ENCODE measurements around the gene TCAF1. TPM values are rescaled to one million over a fixed set of nuclear protein-coding genes. Genes with fewer than 3 reads are reported as not detected.

TCAF1 gene
- total and polyA plus RNA-seq, 4 donors, result 20.2 to 75.1 (median 30.1) TPM

DNA sequence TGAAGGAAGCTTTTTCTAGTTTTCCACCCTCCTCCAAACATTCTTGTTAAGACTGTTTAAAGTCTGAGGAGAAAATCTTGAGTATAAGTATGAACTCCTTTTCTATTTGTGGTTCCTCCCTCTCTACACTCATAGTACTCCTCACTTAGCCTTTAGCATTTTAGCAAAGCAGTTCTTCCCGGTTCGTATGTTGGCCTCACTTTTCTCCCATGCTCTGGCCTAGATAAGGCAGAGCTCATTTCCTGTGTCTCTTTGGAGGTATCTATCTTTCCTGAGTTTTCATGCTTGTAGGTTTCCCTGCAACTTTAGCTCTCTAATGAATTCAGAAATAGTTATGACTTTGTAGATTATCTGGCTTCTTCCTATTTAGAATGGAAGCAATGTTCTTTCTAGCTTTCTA, 46.8 kb upstream of the TCAF1 start:
- Histone ChIP-seq H3K27ac (ENCODE audit: low read depth in 1 of 2, low read length in 2 of 2) (no peak overlapping the region), H3K4me1 (ENCODE audit: control insufficient read depth in 4 of 4, insufficient read depth in 4 of 4, low read length in 3 of 4) (no peaks in the 10 kb centered on the region), H3K9me3 (ENCODE audit: control insufficient read depth in 4 of 4, low read length in 3 of 4) (no peaks in the 10 kb centered on the region), H3K4me3 (ENCODE audit: low read depth in 1 of 3, low read length in 3 of 3) (no peak overlapping the region), H3K9ac (ENCODE audit: low read depth in 1 of 2, low read length in 2 of 2) (no peak overlapping the region), H3K36me3 (ENCODE audit: control insufficient read depth in 4 of 4, insufficient read depth in 3 of 4, low read depth in 1 of 4, low read length in 3 of 4) (no peaks in the 10 kb centered on the region), H3K27me3 (ENCODE audit: control insufficient read depth in 4 of 4, insufficient read depth in 4 of 4, low read length in 3 of 4) (no peaks in the 10 kb centered on the region)
- 79% methylated on average over 2 of the region's 2 CpGs for WGBS
- no peak for TF ChIP-seq HNF4G (IDR thresholded peaks at IDR 0.05)
- TF ChIP-seq FOXA1 (IDR thresholded peaks at IDR 0.05), result no peak
- no peak for TF ChIP-seq GABPA (IDR thresholded peaks at IDR 0.05 in 1 of 2, conservative IDR thresholded peaks at IDR 0.05 in 1 of 2)
- no peak for TF ChIP-seq RAD21 (IDR thresholded peaks at IDR 0.05)
- TF ChIP-seq, protein P1, sequence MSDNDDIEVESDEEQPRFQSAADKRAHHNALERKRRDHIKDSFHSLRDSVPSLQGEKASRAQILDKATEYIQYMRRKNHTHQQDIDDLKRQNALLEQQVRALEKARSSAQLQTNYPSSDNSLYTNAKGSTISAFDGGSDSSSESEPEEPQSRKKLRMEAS (IDR thresholded peaks at IDR 0.05), result no peak
- TF ChIP-seq, protein P2, sequence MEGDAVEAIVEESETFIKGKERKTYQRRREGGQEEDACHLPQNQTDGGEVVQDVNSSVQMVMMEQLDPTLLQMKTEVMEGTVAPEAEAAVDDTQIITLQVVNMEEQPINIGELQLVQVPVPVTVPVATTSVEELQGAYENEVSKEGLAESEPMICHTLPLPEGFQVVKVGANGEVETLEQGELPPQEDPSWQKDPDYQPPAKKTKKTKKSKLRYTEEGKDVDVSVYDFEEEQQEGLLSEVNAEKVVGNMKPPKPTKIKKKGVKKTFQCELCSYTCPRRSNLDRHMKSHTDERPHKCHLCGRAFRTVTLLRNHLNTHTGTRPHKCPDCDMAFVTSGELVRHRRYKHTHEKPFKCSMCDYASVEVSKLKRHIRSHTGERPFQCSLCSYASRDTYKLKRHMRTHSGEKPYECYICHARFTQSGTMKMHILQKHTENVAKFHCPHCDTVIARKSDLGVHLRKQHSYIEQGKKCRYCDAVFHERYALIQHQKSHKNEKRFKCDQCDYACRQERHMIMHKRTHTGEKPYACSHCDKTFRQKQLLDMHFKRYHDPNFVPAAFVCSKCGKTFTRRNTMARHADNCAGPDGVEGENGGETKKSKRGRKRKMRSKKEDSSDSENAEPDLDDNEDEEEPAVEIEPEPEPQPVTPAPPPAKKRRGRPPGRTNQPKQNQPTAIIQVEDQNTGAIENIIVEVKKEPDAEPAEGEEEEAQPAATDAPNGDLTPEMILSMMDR (IDR thresholded peaks at IDR 0.05; ENCODE audit: low read depth, low read length, missing input control), result no peak
- no peak for TF ChIP-seq FOXA2 (IDR thresholded peaks at IDR 0.05)
- TF ChIP-seq HNF4A (conservative IDR thresholded peaks at IDR 0.05), result no peak
- no peak for DNase-seq (ENCODE audit: low spot score)

DNA sequence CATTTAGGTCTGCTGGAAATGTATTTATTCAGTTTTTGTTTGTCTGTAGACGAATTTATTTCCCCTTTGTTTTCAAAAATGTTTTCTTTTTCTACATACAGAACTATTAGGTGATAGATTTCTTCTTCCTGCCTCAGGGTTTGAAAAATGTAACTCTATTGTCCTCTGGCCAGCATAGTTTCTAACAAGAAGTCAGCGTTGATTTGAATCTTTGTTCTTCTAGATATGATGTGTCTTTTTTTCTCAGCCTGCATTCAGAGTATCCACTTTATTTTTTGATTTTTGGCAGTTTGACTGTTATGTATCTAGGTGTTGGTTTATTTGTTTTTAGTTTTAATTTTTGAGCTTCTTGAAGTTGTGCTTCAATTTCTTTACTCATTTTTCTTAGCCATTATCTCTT, 45.1 kb upstream of the TCAF1 start:
- Histone ChIP-seq H3K9me3 (ENCODE audit: control insufficient read depth in 4 of 4, low read length in 3 of 4) (no peaks in the 10 kb centered on the region), H3K4me1 (ENCODE audit: control insufficient read depth in 4 of 4, insufficient read depth in 4 of 4, low read length in 3 of 4) (no peaks in the 10 kb centered on the region), H3K27ac (ENCODE audit: low read depth in 1 of 2, low read length in 2 of 2) (no peak overlapping the region), H3K27me3 (ENCODE audit: control insufficient read depth in 4 of 4, insufficient read depth in 4 of 4, low read length in 3 of 4) (no peaks in the 10 kb centered on the region), H3K36me3 (ENCODE audit: control insufficient read depth in 4 of 4, insufficient read depth in 3 of 4, low read depth in 1 of 4, low read length in 3 of 4) (no peaks in the 10 kb centered on the region), H3K4me3 (ENCODE audit: low read depth in 1 of 3, low read length in 3 of 3) (no peak overlapping the region), H3K9ac (ENCODE audit: low read depth in 1 of 2, low read length in 2 of 2) (no peak overlapping the region)
- TF ChIP-seq EGR1 (IDR thresholded peaks at IDR 0.05; ENCODE audit: low read depth in 2 of 2) (no peak), FOXA1 (IDR thresholded peaks at IDR 0.05) (no peak), RAD21 (IDR thresholded peaks at IDR 0.05) (no peak), RXRA (IDR thresholded peaks at IDR 0.05) (no peak), HNF4G (IDR thresholded peaks at IDR 0.05) (no peak), GABPA (IDR thresholded peaks at IDR 0.05 in 1 of 2, conservative IDR thresholded peaks at IDR 0.05 in 1 of 2) (no peak), SP1 (IDR thresholded peaks at IDR 0.05) (no peak), JUND (IDR thresholded peaks at IDR 0.05) (no peak), FOXA2 (IDR thresholded peaks at IDR 0.05) (no peak), NR2F2 (IDR thresholded peaks at IDR 0.05) (no peak), TAF1 (conservative IDR thresholded peaks at IDR 0.05) (no peak), HNF4A (conservative IDR thresholded peaks at IDR 0.05) (no peak), YY1 (IDR thresholded peaks at IDR 0.05) (no peak)
- TF ChIP-seq, protein P3, sequence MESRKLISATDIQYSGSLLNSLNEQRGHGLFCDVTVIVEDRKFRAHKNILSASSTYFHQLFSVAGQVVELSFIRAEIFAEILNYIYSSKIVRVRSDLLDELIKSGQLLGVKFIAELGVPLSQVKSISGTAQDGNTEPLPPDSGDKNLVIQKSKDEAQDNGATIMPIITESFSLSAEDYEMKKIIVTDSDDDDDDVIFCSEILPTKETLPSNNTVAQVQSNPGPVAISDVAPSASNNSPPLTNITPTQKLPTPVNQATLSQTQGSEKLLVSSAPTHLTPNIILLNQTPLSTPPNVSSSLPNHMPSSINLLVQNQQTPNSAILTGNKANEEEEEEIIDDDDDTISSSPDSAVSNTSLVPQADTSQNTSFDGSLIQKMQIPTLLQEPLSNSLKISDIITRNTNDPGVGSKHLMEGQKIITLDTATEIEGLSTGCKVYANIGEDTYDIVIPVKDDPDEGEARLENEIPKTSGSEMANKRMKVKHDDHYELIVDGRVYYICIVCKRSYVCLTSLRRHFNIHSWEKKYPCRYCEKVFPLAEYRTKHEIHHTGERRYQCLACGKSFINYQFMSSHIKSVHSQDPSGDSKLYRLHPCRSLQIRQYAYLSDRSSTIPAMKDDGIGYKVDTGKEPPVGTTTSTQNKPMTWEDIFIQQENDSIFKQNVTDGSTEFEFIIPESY (IDR thresholded peaks at IDR 0.05), result no peak
- TF ChIP-seq, protein P4, sequence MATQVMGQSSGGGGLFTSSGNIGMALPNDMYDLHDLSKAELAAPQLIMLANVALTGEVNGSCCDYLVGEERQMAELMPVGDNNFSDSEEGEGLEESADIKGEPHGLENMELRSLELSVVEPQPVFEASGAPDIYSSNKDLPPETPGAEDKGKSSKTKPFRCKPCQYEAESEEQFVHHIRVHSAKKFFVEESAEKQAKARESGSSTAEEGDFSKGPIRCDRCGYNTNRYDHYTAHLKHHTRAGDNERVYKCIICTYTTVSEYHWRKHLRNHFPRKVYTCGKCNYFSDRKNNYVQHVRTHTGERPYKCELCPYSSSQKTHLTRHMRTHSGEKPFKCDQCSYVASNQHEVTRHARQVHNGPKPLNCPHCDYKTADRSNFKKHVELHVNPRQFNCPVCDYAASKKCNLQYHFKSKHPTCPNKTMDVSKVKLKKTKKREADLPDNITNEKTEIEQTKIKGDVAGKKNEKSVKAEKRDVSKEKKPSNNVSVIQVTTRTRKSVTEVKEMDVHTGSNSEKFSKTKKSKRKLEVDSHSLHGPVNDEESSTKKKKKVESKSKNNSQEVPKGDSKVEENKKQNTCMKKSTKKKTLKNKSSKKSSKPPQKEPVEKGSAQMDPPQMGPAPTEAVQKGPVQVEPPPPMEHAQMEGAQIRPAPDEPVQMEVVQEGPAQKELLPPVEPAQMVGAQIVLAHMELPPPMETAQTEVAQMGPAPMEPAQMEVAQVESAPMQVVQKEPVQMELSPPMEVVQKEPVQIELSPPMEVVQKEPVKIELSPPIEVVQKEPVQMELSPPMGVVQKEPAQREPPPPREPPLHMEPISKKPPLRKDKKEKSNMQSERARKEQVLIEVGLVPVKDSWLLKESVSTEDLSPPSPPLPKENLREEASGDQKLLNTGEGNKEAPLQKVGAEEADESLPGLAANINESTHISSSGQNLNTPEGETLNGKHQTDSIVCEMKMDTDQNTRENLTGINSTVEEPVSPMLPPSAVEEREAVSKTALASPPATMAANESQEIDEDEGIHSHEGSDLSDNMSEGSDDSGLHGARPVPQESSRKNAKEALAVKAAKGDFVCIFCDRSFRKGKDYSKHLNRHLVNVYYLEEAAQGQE (IDR thresholded peaks at IDR 0.05), result no peak
- TF ChIP-seq, protein P1 (IDR thresholded peaks at IDR 0.05), result no peak
- TF ChIP-seq, protein P2 (IDR thresholded peaks at IDR 0.05; ENCODE audit: low read depth, low read length, missing input control), result no peak
- TF ChIP-seq, protein P5, sequence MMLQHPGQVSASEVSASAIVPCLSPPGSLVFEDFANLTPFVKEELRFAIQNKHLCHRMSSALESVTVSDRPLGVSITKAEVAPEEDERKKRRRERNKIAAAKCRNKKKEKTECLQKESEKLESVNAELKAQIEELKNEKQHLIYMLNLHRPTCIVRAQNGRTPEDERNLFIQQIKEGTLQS (IDR thresholded peaks at IDR 0.05), result no peak
- no peak for DNase-seq (ENCODE audit: low spot score)
- 72% methylated on average over 2 of the region's 2 CpGs for WGBS

All from liver (tissue), 9 donors.